GM18511 (cell line): ENCODE measurements around the gene MXRA8.

ENCODE experiments used
- ATAC-seq: cut with Tn5 transposase; IDR thresholded peaks from one replicate; pipeline ENCODE4 v1.9.1; 2021; ENCODE audit warnings: mild to moderate bottlenecking, moderate library complexity; ENCODE audit not compliant: unreplicated experiment

The MXRA8 gene

GRCh38 chr1:1337793-1338147 is 20.6 kb downstream of the MXRA8 start:
- no peak for ATAC-seq

- ATAC-seq = no peak
Observed at GRCh38 chr1:1336931-1337792, 21.2 kb downstream of the MXRA8 start.

DNA sequence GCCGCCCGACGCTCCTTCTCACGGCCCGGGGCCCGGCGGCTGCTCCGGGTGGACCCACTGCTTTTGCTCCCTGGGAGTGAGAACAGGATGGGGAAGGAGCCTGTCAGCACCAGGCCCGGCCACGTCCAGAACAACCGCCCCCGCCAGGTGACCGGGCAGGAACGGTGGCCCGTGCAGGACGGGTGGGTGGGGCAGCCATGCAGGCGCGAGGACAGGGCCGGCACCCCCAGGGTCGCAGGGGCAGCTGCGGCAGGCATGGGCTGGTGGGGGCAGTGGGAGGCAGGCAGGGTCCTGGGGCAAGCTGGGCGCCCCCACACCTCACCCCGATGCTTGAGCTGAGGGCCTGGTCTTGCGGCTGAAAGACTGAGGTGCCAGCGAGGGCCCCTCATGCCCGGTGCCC is 21.9 kb downstream of the MXRA8 start:
- ATAC-seq = no peak

GRCh38 chr1:1335792-1336248 is 22.5 kb downstream of the MXRA8 start:
- ATAC-seq = no peak

DNA sequence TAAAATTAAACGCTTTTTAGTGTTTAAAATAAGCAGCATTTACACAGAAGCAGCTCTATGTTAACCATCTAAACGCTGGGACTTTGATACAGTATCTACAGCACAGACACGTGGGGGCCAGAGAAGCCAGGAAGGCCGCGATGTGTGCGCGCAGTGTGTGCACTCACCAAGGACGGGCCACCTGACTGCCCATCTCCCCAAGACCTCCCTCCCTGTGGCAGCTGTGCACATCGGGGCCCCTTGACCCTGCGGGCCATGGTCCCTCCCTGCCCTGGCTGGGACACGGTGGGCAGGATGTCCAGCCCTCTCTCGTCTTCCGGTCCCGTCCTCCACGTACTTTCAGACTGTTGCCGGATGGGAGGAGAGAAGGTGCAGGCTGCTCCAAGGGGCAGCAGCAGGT is 23.1 kb downstream of the MXRA8 start:
- no peak for ATAC-seq

DNA sequence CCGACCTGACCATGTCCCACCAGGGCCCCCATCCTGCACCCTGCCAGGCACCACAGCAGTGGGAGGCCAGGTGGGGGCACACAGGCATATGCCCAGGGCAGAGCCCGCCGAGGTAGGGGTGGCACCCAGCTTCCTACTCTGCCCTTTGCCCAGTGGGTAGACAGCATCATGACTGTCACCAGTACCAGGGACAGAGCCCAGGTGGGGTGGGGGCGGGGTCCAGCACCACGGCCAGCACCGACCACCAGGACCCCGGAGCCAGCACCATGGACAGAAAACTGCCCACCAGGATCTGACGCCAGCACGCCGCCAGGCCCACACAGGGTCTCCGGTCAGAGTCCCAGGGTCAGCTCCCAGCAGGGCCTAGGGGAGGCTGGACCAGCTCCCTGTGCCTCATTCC is 23.5 kb downstream of the MXRA8 start:
- ATAC-seq = no peak

- no peak for ATAC-seq
Observed at GRCh38 chr1:1333551-1334241, 24.7 kb downstream of the MXRA8 start.

GRCh38 chr1:1332774-1333480 is 25.4 kb downstream of the MXRA8 start:
- no peak for ATAC-seq

GRCh38 chr1:1332031-1332755 is 26.2 kb downstream of the MXRA8 start:
- ATAC-seq = no peak

GRCh38 chr1:1331068-1331965 is 27.0 kb downstream of the MXRA8 start, which contains the start of gene TAS1R3:
Gene TAS1R3, plus strand, starts transcription at chr1:1331280. Its CDS starts 66 bp downstream, at chr1:1331346.
- ATAC-seq = no peak

GRCh38 chr1:1330366-1331067 is 27.8 kb downstream of the MXRA8 start:
- no peak for ATAC-seq

DNA sequence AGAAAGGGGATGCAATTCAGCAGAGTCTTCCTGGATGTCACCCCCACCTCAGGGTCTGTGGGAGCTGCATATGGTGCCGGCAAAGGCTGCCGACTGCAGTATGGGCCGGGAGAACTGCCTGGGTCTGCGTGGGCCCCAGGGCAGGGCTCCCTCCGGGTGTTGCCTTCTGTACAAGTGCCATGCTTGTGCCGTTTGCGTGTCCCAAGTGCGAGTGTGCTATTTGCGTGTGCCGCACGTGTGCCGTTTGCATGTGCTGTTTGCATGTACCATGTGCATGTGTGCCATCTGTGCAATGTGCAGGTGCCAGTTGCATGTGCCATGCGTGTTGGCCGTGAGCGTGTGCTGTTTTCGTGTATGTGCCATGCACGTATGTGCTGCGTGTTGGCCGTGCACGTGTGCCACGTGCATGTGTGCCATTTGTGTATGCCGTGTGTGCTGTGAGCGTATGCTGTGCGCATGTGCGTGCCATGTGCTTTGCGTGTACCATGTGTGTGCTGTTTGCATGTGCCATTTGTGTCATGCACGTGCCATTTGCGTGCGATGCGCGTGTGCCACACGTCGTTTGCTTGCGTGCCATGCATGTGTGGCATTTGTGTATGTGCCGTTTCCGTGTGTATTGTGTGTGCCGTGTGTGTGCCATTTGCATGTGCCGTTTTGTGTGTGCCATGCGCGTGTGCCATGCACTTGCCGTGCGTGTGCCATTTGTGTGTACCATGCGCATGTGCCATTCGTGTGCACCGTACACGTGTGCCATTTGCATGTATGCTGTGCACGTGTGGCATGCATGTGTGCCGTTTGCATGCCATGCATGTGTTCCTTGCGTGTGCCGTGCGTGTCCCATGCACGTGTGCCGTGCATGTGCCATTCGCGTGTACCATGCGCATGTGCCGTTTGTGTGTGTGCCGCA is 28.8 kb downstream of the MXRA8 start:
- no peak for ATAC-seq

DNA sequence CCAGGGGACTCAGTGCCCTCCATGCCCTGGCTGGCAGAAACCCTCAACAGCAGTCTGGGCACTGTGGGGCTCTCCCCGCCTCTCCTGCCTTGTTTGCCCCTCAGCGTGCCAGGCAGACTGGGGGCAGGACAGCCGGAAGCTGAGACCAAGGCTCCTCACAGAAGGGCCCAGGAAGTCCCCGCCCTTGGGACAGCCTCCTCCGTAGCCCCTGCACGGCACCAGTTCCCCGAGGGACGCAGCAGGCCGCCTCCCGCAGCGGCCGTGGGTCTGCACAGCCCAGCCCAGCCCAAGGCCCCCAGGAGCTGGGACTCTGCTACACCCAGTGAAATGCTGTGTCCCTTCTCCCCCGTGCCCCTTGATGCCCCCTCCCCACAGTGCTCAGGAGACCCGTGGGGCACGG is 30.1 kb downstream of the MXRA8 start:
- no peak for ATAC-seq

DNA sequence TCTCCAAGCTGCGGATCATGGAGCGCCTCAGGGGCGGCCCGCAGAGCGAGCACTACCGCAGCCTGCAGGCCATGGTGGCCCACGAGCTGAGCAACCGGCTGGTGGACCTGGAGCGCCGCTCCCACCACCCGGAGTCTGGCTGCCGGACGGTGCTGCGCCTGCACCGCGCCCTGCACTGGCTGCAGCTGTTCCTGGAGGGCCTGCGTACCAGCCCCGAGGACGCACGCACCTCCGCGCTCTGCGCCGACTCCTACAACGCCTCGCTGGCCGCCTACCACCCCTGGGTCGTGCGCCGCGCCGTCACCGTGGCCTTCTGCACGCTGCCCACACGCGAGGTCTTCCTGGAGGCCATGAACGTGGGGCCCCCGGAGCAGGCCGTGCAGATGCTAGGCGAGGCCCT is 31.1 kb downstream of the MXRA8 start:
- ATAC-seq = no peak

DNA sequence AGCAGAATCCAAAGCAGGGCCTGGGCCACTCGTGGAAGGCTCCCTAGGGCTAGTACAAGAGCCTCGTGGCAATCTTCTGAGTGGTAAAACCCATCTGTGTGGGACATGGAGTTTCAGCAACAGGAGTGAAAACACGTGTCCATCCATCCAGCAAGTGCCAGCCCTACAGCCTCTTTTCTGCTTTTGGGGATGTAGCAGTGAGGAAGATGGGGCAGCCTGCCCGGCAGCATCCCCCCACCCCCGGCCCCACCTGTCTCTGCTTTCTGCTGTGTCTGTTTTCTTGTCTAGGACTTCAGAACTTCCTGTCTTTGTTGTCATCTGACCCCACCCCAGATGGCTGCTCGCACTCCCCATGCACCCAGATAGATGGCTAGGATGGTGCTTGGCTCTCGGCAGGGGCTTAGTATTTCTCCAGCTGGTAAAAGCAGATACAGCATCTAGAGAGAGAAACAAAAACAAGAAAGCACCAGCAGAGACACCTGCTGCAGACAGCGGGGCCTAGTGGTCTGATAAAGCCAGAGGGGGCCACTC is 32.2 kb downstream of the MXRA8 start:
- ATAC-seq = no peak

- ATAC-seq = no peak
Observed at GRCh38 chr1:1325288-1326074, 32.9 kb downstream of the MXRA8 start.
